Natural killer cell (primary cell): ENCODE measurements around the gene RPIA. TPM values are rescaled to one million over a fixed set of nuclear protein-coding genes. Genes with fewer than 3 reads are reported as not detected.
A peak's percentile ranks its signal among the peaks of the same experiment; 100 is the strongest.

Source experiments
- ATAC-seq, 3 donors: fragments of 150-1000 bp in 2 of 3; fragments of 200-7000 bp in 1 of 3; cut with Tn5 transposase; 1 replicate in 1 of 3; 2 replicates in 2 of 3; pipeline ENCODE4 v1.10.0; 2021; ENCODE audit warnings: mild to moderate bottlenecking in 2 of 3, moderate library complexity in 2 of 3
- DNase-seq, 2 donors: peaks; one replicate each; pipeline versions ENCODE4 v3.0.0 to v3.0.0-alpha.2; 2013 to 2021; ENCODE audit warnings: mixed read lengths in 1 of 2
- H3K27ac ChIP-seq: one replicate; pipeline ENCODE4 v1.5.1; 2013; ENCODE audit warnings: mild to moderate bottlenecking, low read length
- H3K27me3 ChIP-seq: one replicate; pipeline ENCODE4 v1.6.1; 2013; ENCODE audit warnings: low read length; ENCODE audit not compliant: control insufficient read depth, insufficient read depth
- H3K36me3 ChIP-seq: one replicate; pipeline ENCODE4 v1.6.1; 2013; ENCODE audit warnings: low read length; ENCODE audit not compliant: control insufficient read depth, insufficient read depth
- H3K4me1 ChIP-seq: one replicate; pipeline ENCODE4 v1.6.1; 2013; ENCODE audit warnings: low read length; ENCODE audit not compliant: control insufficient read depth, insufficient read depth
- H3K4me3 ChIP-seq: one replicate; pipeline ENCODE4 v1.5.1; 2013; ENCODE audit warnings: low read length
- H3K9me3 ChIP-seq: one replicate; pipeline ENCODE4 v1.6.1; 2013; ENCODE audit warnings: low read length; ENCODE audit not compliant: control insufficient read depth, insufficient read depth
- H3K27ac Mint-ChIP-seq, 2 donors: one replicate each; pipeline ENCODE4 v1.8.0; 2022; ENCODE audit warnings: mild to moderate bottlenecking in 2 of 2, mixed read lengths in 2 of 2, moderate library complexity in 1 of 2
- H3K27me3 Mint-ChIP-seq, 2 donors: one replicate each; pipeline ENCODE4 v1.8.0; 2022; ENCODE audit warnings: low read depth in 2 of 2, mixed read lengths in 2 of 2
- H3K36me3 Mint-ChIP-seq: one replicate; pipeline ENCODE4 v1.8.0; 2022; ENCODE audit warnings: mixed read lengths
- H3K4me1 Mint-ChIP-seq, 2 donors: one replicate each; pipeline ENCODE4 v1.8.0; 2022; ENCODE audit warnings: mixed read lengths in 2 of 2
- H3K4me3 Mint-ChIP-seq: one replicate; pipeline ENCODE4 v1.8.0; 2022; ENCODE audit warnings: mild to moderate bottlenecking, moderate library complexity, mixed read lengths
- H3K9me3 Mint-ChIP-seq, 2 donors: one replicate each; pipeline ENCODE4 v1.8.0; 2022; ENCODE audit warnings: mixed read lengths in 2 of 2
- CTCF ChIP-seq: fragments of 200-600 bp; IDR thresholded peaks from one replicate; pipeline ENCODE4 v1.8.0; 2022; ENCODE audit warnings: antibody characterized with exemption
- WGBS: methylation state at CpG from one replicate; pipeline ENCODE4 v1.1.7; 2013; ENCODE audit warnings: missing lambda C conversion rate; ENCODE audit not compliant: insufficient coverage; 5-methylcytosine and 5-hydroxymethylcytosine counted together
- intact Hi-C: fragments of 100-400 bp; cut with micrococcal nuclease; formaldehyde crosslinking; loops from one replicate; pipeline ENCODE4 v1.14.2; 2022
- total RNA-seq, 4 donors: library from RNA; stranded (reverse); fragments of 120-200 nt in 1 of 4; gene quantifications; one replicate each; pipeline versions ENCODE4 v1.2.3 to v1.2.4, GENCODE V29; 2013 to 2022

Gene RPIA
- total RNA-seq, 3 donors from 2014 or later (not counting 1 experiment from before 2014, with no cell fraction given): 21.4 to 24.1 (median 22.4) TPM

GRCh38 chr2:88739985-88740600 is 48.6 kb downstream of the RPIA start:
- DNase-seq: peak; percentile 54 to 84
- Histone ChIP-seq H3K9me3 (peaks cover 2% of the 10 kb centered on the region), H3K4me1 (no peaks in the 10 kb centered on the region), H3K27ac (no peak overlapping the region), H3K36me3 (peaks cover 44% of the 10 kb centered on the region), H3K27me3 (no peaks in the 10 kb centered on the region), H3K4me3 (no peak overlapping the region)
- TF ChIP-seq CTCF: peak; percentile 97
- intact Hi-C loops: no loop called here
- Mint-ChIP-seq H3K27me3 (no peaks in the 10 kb centered on the region), H3K27ac (no peak overlapping the region), H3K9me3 (peaks cover 3 to 4% of the 10 kb centered on the region in 2 donors), H3K4me3 (no peak overlapping the region), H3K36me3 (peaks cover 30% of the 10 kb centered on the region), H3K4me1 (peaks cover 0 to 5% of the 10 kb centered on the region in 2 donors)
- peak; percentile 78 to 95 (median 84) for ATAC-seq
- WGBS: 49% methylated on average over 7 of the region's 7 CpGs

GRCh38 chr2:88746929-88747490 is 55.5 kb downstream of the RPIA start:
- peaks cover 0 to 16% of the 10 kb centered on the region in 2 donors for H3K4me1 Mint-ChIP-seq
- H3K27ac ChIP-seq: no peak overlapping the region
- intact Hi-C loops: no loop called here
- H3K27me3 ChIP-seq: no peaks in the 10 kb centered on the region
- no peaks in the 10 kb centered on the region for H3K4me1 ChIP-seq
- no peak overlapping the region for H3K27ac Mint-ChIP-seq
- H3K4me3 ChIP-seq: no peak overlapping the region
- H3K27me3 Mint-ChIP-seq: no peaks in the 10 kb centered on the region
- H3K9me3 ChIP-seq: peaks cover 5% of the 10 kb centered on the region
- 94% methylated on average over 6 of the region's 6 CpGs for WGBS
- no peak overlapping the region for H3K4me3 Mint-ChIP-seq
- peaks cover 4 to 10% of the 10 kb centered on the region in 2 donors for H3K9me3 Mint-ChIP-seq
- no peak for ATAC-seq
- no peak for TF ChIP-seq CTCF
- no peak for DNase-seq
- H3K36me3 Mint-ChIP-seq: peaks cover 74% of the 10 kb centered on the region
- peaks cover 50% of the 10 kb centered on the region for H3K36me3 ChIP-seq

- no peaks in the 10 kb centered on the region for H3K27me3 ChIP-seq
- 92% methylated on average over 2 of the region's 2 CpGs for WGBS
- H3K27ac ChIP-seq: no peak overlapping the region
- intact Hi-C loops: no loop called here
- H3K9me3 ChIP-seq: peaks cover 5% of the 10 kb centered on the region
- peaks cover 67% of the 10 kb centered on the region for H3K36me3 Mint-ChIP-seq
- no peak for TF ChIP-seq CTCF
- no peaks in the 10 kb centered on the region for H3K4me1 ChIP-seq
- no peak for ATAC-seq
- H3K4me3 ChIP-seq: no peak overlapping the region
- H3K27me3 Mint-ChIP-seq: no peaks in the 10 kb centered on the region
- H3K36me3 ChIP-seq: peaks cover 46% of the 10 kb centered on the region
- no peak overlapping the region for H3K4me3 Mint-ChIP-seq
- H3K9me3 Mint-ChIP-seq: peaks cover 4 to 10% of the 10 kb centered on the region in 2 donors
- no peak for DNase-seq
- no peak overlapping the region for H3K27ac Mint-ChIP-seq
- H3K4me1 Mint-ChIP-seq: peaks cover 0 to 10% of the 10 kb centered on the region in 2 donors
These were observed 56.5 kb downstream of the RPIA start for GRCh38 chr2:88747990-88748389.
